ENCODE measurements around the gene DLL1. TPM values are rescaled to one million over a fixed set of nuclear protein-coding genes. Genes with fewer than 3 reads are reported as not detected.
"Not testable (repeated sequence)": the region's sequence is repeated elsewhere in the genome, so short reads cannot be mapped to it uniquely, and the experiment has no call there.

DLL1 gene, protein sequence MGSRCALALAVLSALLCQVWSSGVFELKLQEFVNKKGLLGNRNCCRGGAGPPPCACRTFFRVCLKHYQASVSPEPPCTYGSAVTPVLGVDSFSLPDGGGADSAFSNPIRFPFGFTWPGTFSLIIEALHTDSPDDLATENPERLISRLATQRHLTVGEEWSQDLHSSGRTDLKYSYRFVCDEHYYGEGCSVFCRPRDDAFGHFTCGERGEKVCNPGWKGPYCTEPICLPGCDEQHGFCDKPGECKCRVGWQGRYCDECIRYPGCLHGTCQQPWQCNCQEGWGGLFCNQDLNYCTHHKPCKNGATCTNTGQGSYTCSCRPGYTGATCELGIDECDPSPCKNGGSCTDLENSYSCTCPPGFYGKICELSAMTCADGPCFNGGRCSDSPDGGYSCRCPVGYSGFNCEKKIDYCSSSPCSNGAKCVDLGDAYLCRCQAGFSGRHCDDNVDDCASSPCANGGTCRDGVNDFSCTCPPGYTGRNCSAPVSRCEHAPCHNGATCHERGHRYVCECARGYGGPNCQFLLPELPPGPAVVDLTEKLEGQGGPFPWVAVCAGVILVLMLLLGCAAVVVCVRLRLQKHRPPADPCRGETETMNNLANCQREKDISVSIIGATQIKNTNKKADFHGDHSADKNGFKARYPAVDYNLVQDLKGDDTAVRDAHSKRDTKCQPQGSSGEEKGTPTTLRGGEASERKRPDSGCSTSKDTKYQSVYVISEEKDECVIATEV
- 1 to 10 TPM; 1.1 to 8.4 (median 5.1) TPM for total RNA-seq
- polyA plus RNA-seq: 10 to 100 TPM in 1 of 3 donors, 1 to 10 TPM in 2; 3.0 to 13.6 (median 3.5) TPM

DNA sequence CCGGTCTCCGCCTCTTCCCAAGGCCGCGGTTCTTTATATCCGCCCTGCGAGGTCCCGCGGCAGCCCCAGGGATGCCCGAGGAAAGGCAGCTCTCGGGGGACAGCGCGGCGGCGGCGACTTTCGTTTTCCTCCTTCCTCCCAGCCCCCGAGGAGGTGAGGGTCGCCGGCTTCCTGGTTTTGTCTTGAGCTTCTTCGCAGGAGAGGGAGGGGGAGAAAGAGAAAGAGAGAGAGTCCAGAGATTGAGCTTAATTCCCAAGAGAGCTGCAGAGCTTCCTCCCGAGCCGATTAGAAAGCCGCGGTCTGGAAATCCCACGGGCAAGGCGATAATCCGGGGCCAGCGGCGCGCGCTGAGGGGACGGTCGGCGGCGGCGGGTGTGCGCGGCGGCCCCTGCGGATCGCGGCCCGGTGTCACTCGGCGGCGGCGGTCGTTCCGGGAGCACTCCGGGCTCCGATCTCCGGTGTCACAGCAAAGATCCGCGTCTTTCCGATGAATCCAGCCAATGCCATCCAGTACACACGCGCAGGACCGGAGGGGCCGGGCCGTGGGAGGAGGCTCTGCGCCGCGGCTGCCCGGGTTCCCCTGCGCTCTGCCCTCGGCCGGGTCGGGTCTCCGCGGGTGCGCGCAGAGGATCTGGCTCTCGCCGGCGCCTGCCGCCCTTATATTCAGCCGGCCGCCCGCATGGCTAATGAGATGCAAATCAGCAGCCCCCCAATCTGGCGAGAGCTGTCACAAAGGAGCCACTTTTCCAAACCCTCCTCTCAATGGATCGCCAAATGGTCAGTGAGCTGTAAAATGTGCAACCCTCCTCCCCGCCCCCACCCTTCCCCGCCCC is at the start of gene DLL1:
DLL1 (minus strand) TSS at position 783 of the 833 bp plus-strand sequence. CDS start 939 bp downstream, outside the sequence.
- peak; percentile 68 for DNase-seq
- 0 to 1% methylated on average over 83 of the region's 83 CpGs for WGBS, 2 donors
- intact Hi-C loops (cut with DNase I): loop anchor here (5.0 kb wide), 2 partner anchors 328 to 498 kb away; no protein-coding TSS in a partner anchor
- Histone ChIP-seq H3K27me3 (peaks cover 55 to 89% (median 82%) of the 10 kb centered on the region in 3 donors), H3K4me3 (peak within 1 kb of the TSS; percentile 48 to 69 (median 61)), H3K27ac (peak within 1 kb of the TSS; percentile 49 to 65 (median 63)), H3K9me3 (no peaks in the 10 kb centered on the region), H3K36me3 (no peaks in the 10 kb centered on the region), H3K4me1 (peaks cover 0 to 52% (median 50%) of the 10 kb centered on the region in 4 donors)
- TF ChIP-seq POLR2A (IDR thresholded peaks at IDR 0.05) (peak in 1 of 2 donors; percentile 11), EP300 (IDR thresholded peaks at IDR 0.05) (no peak), POLR2AphosphoS5 (IDR thresholded peaks at IDR 0.05) (peak in 3 of 4 donors; percentile 7 to 54 (median 32))
- TF ChIP-seq, protein P1, sequence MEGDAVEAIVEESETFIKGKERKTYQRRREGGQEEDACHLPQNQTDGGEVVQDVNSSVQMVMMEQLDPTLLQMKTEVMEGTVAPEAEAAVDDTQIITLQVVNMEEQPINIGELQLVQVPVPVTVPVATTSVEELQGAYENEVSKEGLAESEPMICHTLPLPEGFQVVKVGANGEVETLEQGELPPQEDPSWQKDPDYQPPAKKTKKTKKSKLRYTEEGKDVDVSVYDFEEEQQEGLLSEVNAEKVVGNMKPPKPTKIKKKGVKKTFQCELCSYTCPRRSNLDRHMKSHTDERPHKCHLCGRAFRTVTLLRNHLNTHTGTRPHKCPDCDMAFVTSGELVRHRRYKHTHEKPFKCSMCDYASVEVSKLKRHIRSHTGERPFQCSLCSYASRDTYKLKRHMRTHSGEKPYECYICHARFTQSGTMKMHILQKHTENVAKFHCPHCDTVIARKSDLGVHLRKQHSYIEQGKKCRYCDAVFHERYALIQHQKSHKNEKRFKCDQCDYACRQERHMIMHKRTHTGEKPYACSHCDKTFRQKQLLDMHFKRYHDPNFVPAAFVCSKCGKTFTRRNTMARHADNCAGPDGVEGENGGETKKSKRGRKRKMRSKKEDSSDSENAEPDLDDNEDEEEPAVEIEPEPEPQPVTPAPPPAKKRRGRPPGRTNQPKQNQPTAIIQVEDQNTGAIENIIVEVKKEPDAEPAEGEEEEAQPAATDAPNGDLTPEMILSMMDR (IDR thresholded peaks at IDR 0.05): no peak

DNA sequence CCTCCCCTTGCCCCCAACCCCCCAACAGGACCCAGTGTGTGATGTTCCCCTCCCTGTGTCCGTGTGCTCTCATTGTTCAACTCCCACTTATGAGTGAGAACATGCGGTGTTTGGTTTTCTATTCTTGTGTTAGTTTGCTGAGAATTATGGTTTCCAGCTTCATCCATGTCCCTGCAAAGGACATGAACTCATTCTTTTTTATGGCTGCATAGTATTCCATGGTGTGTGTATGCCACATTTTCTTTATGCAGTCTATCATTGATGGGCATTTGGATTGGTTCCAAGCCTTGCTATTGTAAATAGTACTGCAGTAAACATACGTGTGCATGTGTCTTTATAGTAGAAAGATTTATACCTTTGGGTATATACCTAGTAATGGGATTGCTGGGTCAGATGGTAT is 44.3 kb upstream of the DLL1 start:
- H3K36me3 ChIP-seq: peaks cover 0 to 54% (median 9%) of the 10 kb centered on the region in 4 donors
- H3K27ac ChIP-seq; DNase-seq; H3K9me3 ChIP-seq; H3K4me1 ChIP-seq; intact Hi-C loops (cut with DNase I); H3K27me3 ChIP-seq; H3K4me3 ChIP-seq: not testable (repeated sequence)
- 88 to 98% methylated on average over 3 of the region's 3 CpGs for WGBS, 2 donors

DNA sequence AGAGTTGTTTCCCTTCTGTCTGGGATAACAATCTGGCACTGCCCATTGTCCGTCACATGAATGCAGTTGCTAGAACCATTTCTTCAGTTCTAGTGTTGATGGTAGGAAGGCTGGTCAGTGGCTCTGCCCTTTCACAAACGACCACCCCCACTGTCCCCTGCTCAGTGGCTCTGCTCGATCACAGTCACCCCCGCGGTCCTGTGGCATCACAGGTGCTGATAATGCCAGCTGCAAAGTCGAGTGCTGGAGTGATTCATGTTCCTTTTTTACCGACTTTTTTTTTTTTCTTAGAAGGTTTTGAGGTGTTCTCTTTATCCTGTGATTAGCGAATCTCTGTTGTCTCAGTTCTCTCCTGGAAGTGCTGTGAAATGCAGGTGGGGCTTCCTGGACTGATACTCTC is 38.4 kb upstream of the DLL1 start:
- Histone ChIP-seq H3K4me1 (no peaks in the 10 kb centered on the region), H3K27ac (no peak overlapping the region), H3K27me3 (no peaks in the 10 kb centered on the region), H3K4me3 (no peak overlapping the region), H3K36me3 (peaks cover 11 to 91% (median 16%) of the 10 kb centered on the region in 4 donors), H3K9me3 (no peaks in the 10 kb centered on the region)
- intact Hi-C loops (cut with DNase I): no loop called here
- DNase-seq: no peak
- 87 to 88% methylated on average over 8 of the region's 8 CpGs for WGBS, 2 donors
- TF ChIP-seq EP300 (IDR thresholded peaks at IDR 0.05) (no peak), POLR2AphosphoS5 (IDR thresholded peaks at IDR 0.05) (no peak), POLR2A (IDR thresholded peaks at IDR 0.05) (no peak)
- TF ChIP-seq, protein P1 (IDR thresholded peaks at IDR 0.05): no peak

DNA sequence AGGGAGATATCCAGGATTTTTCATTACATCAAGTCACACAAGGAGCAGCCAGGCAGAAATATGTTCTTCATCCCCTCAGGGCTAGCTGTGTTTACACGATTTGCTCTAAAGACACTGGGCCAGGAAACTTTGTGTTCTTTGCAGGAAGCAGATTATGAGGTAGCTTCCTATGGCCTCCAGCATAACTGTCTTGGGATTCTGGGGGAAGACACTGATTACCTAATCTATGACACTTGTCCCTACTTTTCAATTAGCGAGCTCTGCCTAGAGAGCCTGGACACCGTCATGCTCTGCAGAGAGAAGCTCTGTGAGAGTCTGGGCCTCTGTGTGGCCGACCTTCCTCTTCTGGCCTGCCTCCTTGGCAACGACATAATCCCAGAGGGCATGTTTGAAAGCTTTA is 26.8 kb upstream of the DLL1 start:
- no peak for TF ChIP-seq EP300 (IDR thresholded peaks at IDR 0.05)
- TF ChIP-seq POLR2A (IDR thresholded peaks at IDR 0.05): no peak
- TF ChIP-seq, protein P1 (IDR thresholded peaks at IDR 0.05): no peak
- TF ChIP-seq POLR2AphosphoS5 (IDR thresholded peaks at IDR 0.05): no peak
- Histone ChIP-seq H3K4me3 (no peak overlapping the region), H3K9me3 (no peaks in the 10 kb centered on the region), H3K27ac (peak overlapping the region in 1 of 4 donors; percentile 8), H3K27me3 (no peaks in the 10 kb centered on the region), H3K4me1 (peaks cover 0 to 12% (median 5%) of the 10 kb centered on the region in 4 donors), H3K36me3 (peaks cover 2 to 38% (median 11%) of the 10 kb centered on the region in 4 donors)
- intact Hi-C loops (cut with DNase I): no loop called here
- DNase-seq: no peak
- 70 to 89% methylated on average over 5 of the region's 5 CpGs for WGBS, 2 donors

Measured in sigmoid colon (tissue), 7 donors.